GM11168 (cell line): ENCODE results near the gene CDCA3.

ENCODE experiments used
- in situ Hi-C: fragments of 300-500 bp; cut with MboI; formaldehyde crosslinking; loops from one replicate; pipeline ENCODE4 v1.12.0; 2022; ENCODE audit warnings: low sequenced_read_pairs; ENCODE audit not compliant: unreplicated experiment

CDCA3 gene

DNA sequence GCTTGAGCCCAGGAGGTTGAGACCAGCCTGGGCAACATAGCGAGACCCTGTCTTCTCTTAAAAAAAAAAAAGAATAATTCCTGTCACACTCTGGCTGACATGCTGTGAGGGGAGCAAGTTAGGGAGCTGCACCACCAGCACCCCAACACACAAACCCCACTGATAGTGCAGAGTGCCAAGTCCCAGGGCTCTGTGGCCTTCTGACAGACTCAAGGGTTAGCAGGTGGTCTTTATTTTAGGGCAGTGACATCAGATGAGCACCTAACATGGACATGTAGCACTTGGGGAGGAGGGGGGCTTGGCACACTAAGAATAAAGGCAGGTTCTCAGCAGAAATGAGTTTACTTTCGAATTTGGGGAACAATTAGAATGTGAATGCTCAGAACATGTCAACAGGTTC is 7.7 kb upstream of the CDCA3 start:
- in situ Hi-C loops = no loop called here

DNA sequence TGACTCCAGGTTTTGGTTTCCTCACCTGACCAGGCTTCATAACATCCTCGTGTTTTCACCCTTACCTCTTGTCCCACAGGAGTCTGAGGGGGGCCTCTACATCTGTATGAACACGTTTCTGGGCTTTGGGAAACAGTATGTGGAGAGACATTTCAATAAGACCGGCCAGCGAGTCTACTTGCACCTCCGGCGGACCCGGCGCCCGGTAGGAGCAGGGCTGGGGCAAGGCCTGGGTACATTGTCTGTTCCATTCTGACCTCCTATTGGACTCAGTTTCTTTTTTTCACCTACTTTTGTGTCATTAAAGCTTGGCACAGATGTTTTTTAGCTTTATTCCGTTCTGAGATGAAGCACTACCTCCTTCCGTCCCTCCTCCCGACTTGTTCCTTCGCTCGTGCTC is 4.2 kb upstream of the CDCA3 start:
- in situ Hi-C loops = no loop called here

DNA sequence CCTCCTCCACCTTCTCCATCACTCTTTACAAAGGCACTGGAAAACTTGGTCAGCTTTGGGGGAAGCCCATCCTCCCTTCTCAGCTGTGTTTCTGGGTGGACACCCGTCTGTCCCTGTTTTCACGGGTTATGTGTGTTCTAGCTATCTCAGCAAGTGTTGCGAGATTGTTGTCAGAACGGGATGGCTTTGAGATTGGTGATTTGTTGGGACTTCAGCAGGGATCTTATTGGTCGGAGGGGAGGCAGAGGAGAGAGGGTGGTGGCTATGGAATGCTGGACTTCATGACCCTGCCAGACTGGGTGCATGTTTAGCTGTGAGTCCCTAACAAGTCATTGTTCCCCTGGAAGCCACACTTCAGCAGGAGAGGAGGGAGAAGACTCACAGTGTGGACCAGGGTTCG is 3.0 kb upstream of the CDCA3 start:
- in situ Hi-C loops = no loop called here

DNA sequence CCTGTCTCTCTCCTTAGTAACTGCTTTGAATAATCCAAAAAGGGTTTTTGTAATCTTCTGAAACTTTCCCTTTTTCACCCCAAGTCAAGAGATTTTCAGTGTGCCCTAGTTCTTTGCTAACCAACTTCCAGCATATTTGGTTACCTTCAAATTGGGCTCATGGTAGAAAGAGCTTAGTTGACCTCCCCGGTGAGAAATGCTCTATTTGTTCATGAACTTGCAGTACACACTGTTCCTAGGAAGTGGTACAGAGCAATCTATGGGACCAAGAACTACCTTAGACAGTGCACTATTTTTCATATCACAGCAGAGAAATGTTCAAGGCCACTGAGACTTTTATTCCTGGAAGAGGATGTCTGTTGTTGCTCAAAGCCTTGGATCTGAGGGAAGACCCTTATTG is 2.5 kb upstream of the CDCA3 start:
- in situ Hi-C loops = no loop called here

DNA sequence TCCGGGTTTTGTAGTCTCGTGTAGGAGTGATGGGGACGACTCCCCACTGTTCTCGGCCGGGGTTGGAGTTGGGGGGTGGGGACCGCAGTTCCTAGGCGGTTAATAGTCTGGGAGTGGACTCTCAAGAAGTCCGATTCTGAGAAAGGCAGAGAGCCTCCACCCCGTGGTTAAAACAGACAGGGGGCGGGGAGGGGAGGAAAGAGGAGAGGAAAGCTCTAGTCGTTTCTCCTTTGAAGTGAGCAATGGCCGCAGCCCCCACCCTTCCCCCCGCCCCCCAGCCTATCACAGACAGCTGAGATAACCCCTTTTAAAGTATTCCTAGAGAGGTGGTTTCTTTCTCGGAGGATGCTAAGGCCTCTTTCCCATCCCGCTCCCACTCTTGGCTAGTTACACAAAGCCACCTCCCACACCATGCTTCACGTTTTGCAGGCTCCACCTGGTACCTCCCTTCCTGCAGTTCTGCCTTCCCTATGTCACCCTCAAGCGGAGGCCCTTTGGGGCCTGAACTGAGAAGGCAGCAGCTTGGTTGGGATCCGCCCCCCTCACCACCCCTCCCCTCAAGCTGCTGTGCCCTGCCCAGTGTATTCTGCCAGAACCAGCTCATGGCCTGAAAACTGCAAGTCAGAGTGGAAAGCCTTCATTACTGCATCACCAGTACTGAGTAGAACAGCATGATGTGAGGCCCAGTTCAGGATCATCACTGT is 1.7 kb upstream of the CDCA3 start:
- in situ Hi-C loops = no loop called here

DNA sequence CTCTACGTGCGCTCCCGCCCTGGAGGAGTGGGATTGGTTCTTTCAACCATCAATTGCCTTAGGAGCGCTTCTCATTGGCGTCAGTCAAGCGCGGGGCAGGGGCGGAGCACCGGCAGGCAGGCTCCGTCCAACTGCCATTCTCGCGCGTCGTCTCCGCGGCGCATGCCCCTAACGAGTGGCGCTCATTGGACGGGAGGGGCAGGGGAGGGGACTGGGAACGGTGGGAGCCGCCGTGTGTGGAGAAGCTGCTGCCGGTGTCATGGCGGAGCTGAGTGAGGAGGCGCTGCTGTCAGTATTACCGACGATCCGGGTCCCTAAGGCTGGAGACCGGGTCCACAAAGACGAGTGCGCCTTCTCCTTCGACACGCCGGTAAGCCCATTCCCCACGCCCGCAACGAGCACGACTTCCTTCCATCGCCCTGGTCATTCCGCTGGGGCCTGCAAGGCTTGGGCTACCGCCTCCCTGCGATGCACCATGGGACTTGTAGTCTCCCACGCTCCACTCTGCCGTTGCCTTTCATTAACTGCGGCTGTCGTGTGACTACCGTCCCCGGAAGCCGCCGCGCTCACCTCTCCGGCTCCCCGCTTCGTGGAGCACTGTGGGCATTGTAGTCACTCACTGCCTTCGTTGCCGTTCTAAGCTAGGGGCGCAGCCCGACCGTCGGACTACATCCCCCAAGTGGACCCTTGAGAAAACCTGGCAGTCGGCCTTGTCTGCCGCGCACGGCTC is 1.0 kb upstream of the CDCA3 start, which contains the start of gene USP5:
Gene USP5 (plus strand): TSS at position 230 of the 730 bp plus-strand sequence. CDS start 30 bp downstream, at position 260.
- in situ Hi-C loops = no loop called here

DNA sequence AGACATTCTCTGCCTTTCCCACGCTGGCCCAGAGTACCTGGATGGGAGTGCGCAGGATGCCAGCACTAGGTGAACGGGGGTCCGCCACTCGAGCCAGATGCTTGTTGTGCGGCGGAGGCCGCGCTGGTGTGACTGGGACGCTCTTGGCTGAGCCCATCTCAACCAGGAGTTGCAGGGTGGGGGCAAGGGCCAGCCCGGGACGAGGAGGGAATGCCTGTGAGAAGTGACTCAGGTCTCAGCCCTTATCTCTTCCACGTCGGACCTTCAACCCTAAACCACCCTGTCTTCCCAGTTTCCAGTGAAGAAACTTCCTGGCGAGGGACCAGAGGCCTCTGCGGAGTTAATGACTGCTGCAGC is 312 bp downstream of the CDCA3 start:
- in situ Hi-C loops = no loop called here

DNA sequence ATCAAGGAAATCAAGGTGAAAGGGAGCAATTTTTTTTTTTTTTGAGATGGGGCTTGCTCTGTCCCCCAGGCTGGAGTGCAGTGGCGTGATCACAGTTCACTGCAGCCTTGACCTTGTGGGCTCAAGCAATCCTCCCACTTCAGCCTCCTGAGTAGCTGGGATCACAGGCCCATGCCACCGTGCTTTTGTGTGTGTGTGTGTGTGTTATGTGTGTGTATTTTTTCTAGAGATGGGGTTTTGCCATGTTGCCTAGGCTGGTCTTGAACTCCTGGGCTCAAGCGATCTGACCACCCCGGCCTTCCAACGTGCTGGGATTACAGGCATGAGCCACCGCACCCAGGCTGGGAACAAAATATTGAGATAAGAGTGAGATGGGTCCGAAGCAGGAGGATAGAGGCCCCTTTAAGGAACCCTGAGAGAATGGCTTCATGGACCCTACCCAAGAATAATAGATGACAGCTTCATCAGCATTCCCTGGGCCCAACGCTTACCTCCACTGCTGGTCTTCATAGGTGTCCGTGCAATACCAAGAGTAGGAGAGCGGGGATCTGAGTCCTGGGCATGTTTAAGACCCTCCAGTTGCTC is 1.0 kb downstream of the CDCA3 start:
- in situ Hi-C loops = no loop called here

DNA sequence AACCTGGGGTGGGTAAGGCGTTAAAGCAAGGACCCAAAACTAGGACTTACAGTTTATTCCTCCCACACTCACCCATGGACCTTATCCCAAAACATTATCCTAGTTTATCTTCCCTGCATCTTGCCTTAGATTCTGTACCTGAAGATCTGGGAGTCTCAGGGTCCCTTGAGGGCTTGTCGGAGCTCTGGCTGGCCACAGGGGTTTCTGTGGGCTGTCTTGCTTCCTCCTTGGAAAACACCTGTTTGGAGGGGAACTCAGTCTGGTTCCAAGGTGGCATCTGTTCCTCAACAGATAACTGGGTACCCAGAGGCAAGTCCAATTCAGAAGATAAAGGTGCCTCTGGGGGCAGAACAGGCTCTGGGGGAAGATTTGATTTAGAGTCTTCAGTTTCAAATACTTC is 1.7 kb downstream of the CDCA3 start:
- in situ Hi-C loops = no loop called here

DNA sequence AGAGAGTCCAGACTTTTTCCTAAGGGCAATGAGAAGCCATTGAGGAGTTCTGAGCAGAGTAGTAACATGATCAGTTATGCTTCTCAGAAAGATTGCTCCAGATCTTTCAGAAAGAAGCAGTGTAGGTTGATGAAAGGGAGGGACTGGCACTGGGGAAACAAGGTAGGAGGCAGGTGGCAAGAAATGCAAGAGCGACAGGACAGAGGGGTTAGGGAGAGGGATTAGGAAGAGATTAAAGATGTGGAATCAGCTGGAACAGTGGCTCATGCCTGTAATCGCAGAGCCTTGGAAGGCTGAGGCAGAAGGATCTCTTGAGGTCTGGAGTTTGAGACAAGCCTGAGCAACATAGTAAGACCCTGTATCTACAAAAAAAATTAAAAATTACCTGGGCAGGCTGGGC is 3.4 kb downstream of the CDCA3 start:
- in situ Hi-C loops = no loop called here

DNA sequence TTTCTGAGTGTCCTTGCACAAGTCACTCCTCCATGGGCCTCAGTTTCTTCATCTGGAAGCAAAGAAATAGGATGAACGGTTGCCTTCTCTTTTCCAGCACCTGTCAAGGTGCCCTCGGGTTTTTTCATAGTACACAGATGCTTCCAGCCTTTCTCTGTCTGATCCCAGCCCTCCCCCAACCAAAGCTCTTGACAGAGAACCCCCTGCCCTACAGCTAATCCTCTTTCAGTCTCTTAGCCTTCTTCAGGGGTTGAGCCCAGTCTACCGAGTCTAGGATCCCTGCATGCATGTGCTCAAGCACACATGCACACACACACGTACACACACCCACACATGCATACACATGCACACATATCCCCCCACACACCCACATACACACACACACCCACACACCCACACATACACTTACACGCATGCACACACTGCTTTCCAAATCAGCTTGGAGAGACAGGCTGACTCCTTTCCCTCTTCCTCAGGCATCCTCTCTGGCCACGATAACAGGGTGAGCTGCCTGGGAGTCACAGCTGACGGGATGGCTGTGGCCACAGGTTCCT is 4.7 kb downstream of the CDCA3 start:
- in situ Hi-C loops = no loop called here

DNA sequence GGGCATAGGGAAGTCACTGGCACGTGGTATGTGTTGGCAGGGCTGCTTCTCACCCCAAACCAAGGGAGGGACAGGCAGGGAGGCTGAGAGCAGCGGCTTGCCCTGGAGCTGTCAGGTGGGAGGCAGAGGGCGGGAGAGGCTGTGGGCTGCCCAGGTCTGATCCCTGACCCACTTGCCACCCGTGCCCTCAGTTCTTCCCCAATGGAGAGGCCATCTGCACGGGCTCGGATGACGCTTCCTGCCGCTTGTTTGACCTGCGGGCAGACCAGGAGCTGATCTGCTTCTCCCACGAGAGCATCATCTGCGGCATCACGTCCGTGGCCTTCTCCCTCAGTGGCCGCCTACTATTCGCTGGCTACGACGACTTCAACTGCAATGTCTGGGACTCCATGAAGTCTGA is 5.7 kb downstream of the CDCA3 start:
- in situ Hi-C loops = no loop called here

DNA sequence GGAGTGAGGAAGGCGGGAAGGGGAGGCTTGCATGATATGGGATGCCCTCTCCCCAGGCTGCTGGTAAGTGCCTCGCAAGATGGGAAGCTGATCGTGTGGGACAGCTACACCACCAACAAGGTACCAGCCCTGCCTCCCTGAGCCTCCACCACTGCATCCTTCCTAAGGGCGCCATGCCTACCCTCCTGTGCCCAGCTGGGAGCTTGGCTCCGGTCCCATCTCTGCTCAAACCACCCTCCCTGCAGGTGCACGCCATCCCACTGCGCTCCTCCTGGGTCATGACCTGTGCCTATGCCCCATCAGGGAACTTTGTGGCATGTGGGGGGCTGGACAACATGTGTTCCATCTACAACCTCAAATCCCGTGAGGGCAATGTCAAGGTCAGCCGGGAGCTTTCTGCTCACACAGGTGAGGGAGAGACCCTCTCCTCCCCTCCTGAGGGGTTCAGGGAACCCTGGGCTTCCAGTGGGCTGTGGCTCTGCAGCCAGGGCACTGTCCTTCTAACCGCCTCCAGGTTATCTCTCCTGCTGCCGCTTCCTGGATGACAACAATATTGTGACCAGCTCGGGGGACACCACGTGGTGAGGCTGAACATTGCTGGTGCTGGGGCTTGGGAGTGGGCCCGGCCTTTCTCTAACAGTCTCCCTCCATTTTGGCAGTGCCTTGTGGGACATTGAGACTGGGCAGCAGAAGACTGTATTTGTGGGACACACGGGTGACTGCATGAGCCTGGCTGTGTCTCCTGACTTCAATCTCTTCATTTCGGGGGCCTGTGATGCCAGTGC is 7.8 kb downstream of the CDCA3 start:
- in situ Hi-C loops = no loop called here

DNA sequence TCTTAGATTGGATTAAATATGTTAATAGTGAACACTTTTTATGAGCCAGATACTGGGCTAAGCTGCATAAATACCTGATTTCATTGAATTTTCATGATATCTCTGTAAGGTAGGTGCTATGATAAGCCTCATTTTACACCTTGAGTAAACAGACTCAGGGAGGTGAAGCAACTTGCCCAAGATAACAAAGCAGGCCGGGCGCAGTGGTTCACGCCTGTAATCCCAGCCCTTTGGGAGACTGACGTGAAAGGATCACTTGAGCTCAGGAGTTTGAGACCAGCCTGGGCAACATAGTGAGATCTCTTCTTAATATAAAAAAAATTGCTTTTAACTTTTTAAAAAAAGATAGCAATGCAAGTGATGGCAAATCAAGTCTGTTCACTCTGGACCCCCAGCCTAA is 9.0 kb downstream of the CDCA3 start:
- in situ Hi-C loops = no loop called here

DNA sequence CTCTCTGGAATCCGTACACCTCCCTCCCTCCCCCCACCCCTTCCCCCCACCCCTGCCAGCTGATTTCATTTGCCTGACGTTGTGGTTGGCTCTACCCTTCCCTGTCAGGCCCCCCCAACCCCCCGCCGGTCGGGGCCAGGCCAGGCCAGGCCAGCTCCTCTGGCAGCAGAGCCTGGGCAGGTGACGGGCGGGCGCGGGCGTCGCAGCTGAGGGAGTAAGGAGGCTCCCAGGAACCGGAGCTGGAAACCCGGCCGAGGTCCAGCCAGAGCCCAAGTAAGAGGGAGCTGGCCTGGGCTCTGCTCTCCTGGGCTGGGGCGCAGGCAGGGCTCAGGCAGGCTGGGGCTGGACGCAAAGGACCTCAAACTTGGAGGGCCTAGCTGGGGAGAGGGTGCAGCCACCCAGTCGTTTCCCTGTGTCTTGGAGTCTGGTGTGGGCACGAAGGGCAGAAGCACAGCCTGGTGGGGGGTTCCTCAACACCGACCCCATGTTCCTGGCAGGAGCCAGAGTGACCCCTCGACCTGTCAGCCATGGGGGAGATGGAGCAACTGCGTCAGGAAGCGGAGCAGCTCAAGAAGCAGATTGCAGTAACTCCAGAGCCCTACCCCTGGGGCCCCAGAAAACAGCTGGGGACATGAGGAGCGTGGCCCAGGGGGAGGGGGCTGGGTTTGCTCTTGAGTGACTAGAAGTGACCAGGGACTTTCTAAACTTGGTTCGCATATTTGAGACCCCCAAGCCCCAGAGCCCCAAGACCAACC is 10.1 kb downstream of the CDCA3 start, which contains the start of gene GNB3:
Gene GNB3 (plus strand): TSS at position 165 of the 755 bp plus-strand sequence. CDS start 363 bp downstream, at position 528.
- in situ Hi-C loops = no loop called here

DNA sequence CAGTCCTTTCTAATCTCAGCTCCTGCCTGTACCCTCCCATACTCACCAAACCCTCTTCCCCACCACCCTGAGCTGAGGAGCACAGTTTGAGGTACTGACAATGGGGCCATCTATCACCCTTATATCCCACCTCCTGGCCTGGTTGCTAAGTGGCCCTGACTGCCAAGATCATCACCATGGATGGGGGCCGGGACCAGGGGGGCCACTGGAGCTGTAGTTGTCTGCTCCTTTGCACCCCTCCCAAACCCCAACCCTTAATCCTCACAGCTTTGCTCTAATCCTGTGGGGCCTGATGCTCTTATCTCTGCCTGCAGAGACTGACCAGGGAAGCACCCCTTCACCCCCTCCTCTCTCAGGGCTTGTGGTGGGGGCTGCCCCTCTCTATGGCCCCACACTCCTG is 10.8 kb downstream of the CDCA3 start:
- in situ Hi-C loops = no loop called here

DNA sequence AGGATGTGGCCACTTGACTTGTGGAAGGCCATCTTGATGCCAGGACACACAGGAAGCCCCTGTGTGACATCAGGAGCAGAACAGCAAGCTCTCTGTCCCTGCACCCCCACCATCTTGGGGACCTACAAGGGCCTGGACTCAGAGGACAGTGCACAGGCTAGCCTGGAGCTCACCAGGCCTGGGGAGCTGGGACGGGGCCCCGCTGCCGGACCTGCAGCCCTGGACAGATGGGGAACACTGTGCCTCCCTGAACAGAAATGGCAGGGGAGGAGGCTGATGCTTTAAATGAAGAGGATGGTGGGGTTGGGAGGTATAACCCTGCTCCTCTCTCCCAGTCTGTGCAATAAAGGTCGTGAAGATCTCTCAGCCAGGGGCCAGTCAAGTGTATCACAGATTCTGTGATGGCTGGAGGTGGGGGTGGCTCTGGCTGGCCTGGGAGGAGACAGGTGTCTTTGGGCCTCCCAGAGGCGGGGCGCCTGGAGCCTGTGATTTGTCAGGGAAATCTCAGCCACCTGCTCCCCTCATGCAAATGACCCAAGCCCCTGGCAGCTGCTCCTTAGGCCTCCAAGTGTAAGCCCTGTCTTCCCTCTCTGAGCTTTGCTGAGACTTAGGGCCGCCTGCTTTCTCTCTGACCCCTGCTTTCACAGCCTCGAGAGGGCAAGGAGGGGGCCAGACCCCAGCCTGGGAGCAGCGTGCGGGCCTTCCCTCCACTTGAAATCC is 11.4 kb downstream of the CDCA3 start:
- in situ Hi-C loops = no loop called here

DNA sequence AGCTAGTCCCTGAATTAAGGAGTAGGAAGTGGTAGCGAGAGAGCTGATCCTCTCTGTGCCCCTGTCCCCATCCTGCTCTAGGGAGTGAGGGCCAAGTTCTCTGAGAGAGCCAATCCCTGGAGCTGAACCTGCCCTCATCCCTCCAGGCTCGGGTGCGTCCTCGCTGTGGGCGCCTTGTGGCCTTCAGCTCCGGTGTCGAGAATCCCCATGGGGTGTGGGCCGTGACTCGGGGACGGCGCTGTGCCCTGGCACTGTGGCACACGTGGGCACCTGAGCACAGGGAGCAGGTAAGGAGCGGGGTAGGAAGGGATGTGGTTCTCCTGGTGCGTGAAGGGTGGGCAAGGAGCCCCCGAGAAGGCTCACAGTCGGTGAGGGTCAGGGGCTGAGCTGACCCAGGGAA is 12.2 kb downstream of the CDCA3 start:
- in situ Hi-C loops = no loop called here

DNA sequence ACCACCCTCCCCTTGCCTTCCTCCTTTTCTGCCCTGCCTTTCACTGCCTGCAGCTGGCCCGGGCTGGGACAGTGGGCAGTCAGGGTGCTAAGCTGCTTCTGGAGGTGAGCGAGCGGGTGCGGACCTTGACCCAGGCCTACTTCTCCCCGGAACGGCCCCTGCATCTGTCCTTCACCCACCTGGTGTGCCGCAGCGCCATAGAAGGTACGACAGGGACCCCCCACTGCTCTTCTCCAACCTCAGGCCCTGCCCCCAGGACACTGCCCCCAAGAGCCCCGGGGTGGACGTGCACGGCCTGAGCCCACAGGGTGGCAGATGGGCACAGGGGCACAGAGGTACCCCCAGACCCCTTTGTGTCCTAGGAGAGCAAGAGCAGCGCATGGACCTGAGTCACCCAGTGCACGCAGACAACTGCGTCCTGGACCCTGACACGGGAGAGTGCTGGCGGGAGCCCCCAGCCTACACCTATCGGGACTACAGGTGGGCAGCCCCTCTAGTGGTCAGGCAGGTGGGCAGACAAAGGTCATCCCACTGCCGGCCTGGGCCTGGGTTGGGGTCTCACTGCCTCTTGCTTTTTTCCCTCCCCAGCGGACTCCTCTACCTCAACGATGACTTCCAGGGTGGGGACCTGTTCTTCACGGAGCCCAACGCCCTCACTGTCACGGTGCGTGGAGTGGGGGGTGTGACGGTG is 13.6 kb downstream of the CDCA3 start:
- in situ Hi-C loops = no loop called here
